GM21381 (cell line): ENCODE measurements around the gene PRSS56.

Source experiments
- ATAC-seq: cut with Tn5 transposase; IDR thresholded peaks from one replicate; pipeline ENCODE4 v1.9.1; 2021; ENCODE audit warnings: mild to moderate bottlenecking, moderate library complexity; ENCODE audit not compliant: unreplicated experiment

PRSS56 gene

GRCh38 chr2:232486558-232487384 is 33.4 kb upstream of the PRSS56 start:
- no peak for ATAC-seq

- ATAC-seq: no peak
These were observed 32.6 kb upstream of the PRSS56 start, which contains the start of gene ECEL1 for GRCh38 chr2:232487385-232488096. ECEL1 (minus strand) TSS chr2:232487834; CDS start chr2:232486653, 1,181 bp downstream.

GRCh38 chr2:232488097-232488711 is 32.0 kb upstream of the PRSS56 start:
- no peak for ATAC-seq

- ATAC-seq: no peak
These were observed 31.4 kb upstream of the PRSS56 start for GRCh38 chr2:232488721-232489300.

- no peak for ATAC-seq
These were observed 30.5 kb upstream of the PRSS56 start for GRCh38 chr2:232489516-232490220.

GRCh38 chr2:232490221-232491138 is 29.7 kb upstream of the PRSS56 start:
- ATAC-seq: no peak

GRCh38 chr2:232491139-232491780 is 28.9 kb upstream of the PRSS56 start:
- ATAC-seq: no peak

- no peak for ATAC-seq
These were observed 27.8 kb upstream of the PRSS56 start for GRCh38 chr2:232492236-232492848.

- no peak for ATAC-seq
These were observed 27.1 kb upstream of the PRSS56 start for GRCh38 chr2:232492963-232493700.

- no peak for ATAC-seq
These were observed 26.3 kb upstream of the PRSS56 start for GRCh38 chr2:232493701-232494474.

GRCh38 chr2:232494542-232494941 is 25.6 kb upstream of the PRSS56 start:
- no peak for ATAC-seq

- ATAC-seq: no peak
These were observed 24.9 kb upstream of the PRSS56 start for GRCh38 chr2:232495292-232495691.

GRCh38 chr2:232496501-232497270 is 23.5 kb upstream of the PRSS56 start:
- ATAC-seq: no peak

GRCh38 chr2:232497348-232497747 is 22.8 kb upstream of the PRSS56 start:
- no peak for ATAC-seq

GRCh38 chr2:232498452-232498851 is 21.7 kb upstream of the PRSS56 start:
- ATAC-seq: no peak

GRCh38 chr2:232501331-232501771 is 18.8 kb upstream of the PRSS56 start:
- no peak for ATAC-seq
